Esophagus mucosa (tissue), 1 donor: Measurements from ENCODE around the gene PTPRR. TPM values are rescaled to one million over a fixed set of nuclear protein-coding genes. Genes with fewer than 3 reads are reported as not detected.

Experiments
- ATAC-seq: fragments of 200-7000 bp; cut with Tn5 transposase; one replicate; pipeline ENCODE4 v1.9.1; 2020
- total RNA-seq: library from RNA; stranded (reverse); gene quantifications from one replicate; pipeline ENCODE4 v1.2.4, GENCODE V29; 2023
- donor health status: DM: yes; HTN: yes; CAD: no.

PTPRR gene
- total RNA-seq, 1 donor from 2014 or later: not detected

- no peak for ATAC-seq
Observed at GRCh38 chr12:70639535-70639934, 281.0 kb downstream of the PTPRR start.

- ATAC-seq: no peak
Observed at GRCh38 chr12:70638639-70639360, 281.7 kb downstream of the PTPRR start.

GRCh38 chr12:70637303-70638085 lies 283.0 kb downstream of the PTPRR start, which contains the start of gene PTPRB:
TSS of gene PTPRB (minus strand) at chr12:70637429. CDS start at chr12:70637395, 34 bp downstream.
- ATAC-seq: no peak

GRCh38 chr12:70635755-70636154 lies 284.8 kb downstream of the PTPRR start:
- no peak for ATAC-seq

GRCh38 chr12:70628701-70629480 lies 291.6 kb downstream of the PTPRR start:
- no peak for ATAC-seq

- ATAC-seq: no peak
Observed at GRCh38 chr12:70627677-70628076, 292.9 kb downstream of the PTPRR start.

- no peak for ATAC-seq
Observed at GRCh38 chr12:70626180-70626579, 294.4 kb downstream of the PTPRR start.

- ATAC-seq: no peak
Observed at GRCh38 chr12:70619471-70620152, 300.9 kb downstream of the PTPRR start.

- no peak for ATAC-seq
Observed at GRCh38 chr12:70618371-70618770, 302.2 kb downstream of the PTPRR start.

- no peak for ATAC-seq
Observed at GRCh38 chr12:70617450-70617849, 303.1 kb downstream of the PTPRR start.

GRCh38 chr12:70615174-70615866 lies 305.2 kb downstream of the PTPRR start:
- no peak for ATAC-seq

GRCh38 chr12:70609739-70610491 lies 310.6 kb downstream of the PTPRR start:
- peak; percentile 79 for ATAC-seq

GRCh38 chr12:70609203-70609602 lies 311.3 kb downstream of the PTPRR start:
- peak; percentile 17 for ATAC-seq

GRCh38 chr12:70608184-70608583 lies 312.4 kb downstream of the PTPRR start:
- no peak for ATAC-seq

- no peak for ATAC-seq
Observed at GRCh38 chr12:70607107-70607506, 313.4 kb downstream of the PTPRR start.

- no peak for ATAC-seq
Observed at GRCh38 chr12:70605976-70606375, 314.6 kb downstream of the PTPRR start.

- no peak for ATAC-seq
Observed at GRCh38 chr12:70604662-70605061, 315.9 kb downstream of the PTPRR start.

GRCh38 chr12:70603044-70603443 lies 317.5 kb downstream of the PTPRR start:
- ATAC-seq: no peak

GRCh38 chr12:70598467-70599193 lies 321.9 kb downstream of the PTPRR start:
- no peak for ATAC-seq

GRCh38 chr12:70592664-70593063 lies 327.9 kb downstream of the PTPRR start:
- ATAC-seq: no peak
